IMR-90 (cell line): ENCODE measurements around the gene TMEM101.

Source experiments
- CEBPB ChIP-seq: IDR thresholded peaks from 2 replicates; pipeline ENCODE4 v1.6.1; 2012; ENCODE audit warnings: low read depth, low read length, improper control_type of control experiment
- CHD1 ChIP-seq: IDR thresholded peaks from 2 replicates; pipeline ENCODE4 v1.6.1; 2012; ENCODE audit warnings: low read depth, low read length, improper control_type of control experiment
- CTCF ChIP-seq: conservative IDR thresholded peaks from 2 replicates; pipeline ENCODE4 v1.5.1; 2012; ENCODE audit warnings: mild to moderate bottlenecking, low read depth, low read length, improper control_type of control experiment
- ELK1 ChIP-seq: fragments of 150-350 bp; IDR thresholded peaks from 2 replicates; pipeline ENCODE4 v1.6.1; 2016; ENCODE audit warnings: low read depth, mild to moderate bottlenecking, low read length, moderate library complexity, borderline replicate concordance
- MAZ ChIP-seq: IDR thresholded peaks from 2 replicates; pipeline ENCODE4 v1.6.1; 2012; ENCODE audit warnings: low read depth, mild to moderate bottlenecking, low read length, improper control_type of control experiment, moderate library complexity, borderline replicate concordance
- MXI1 ChIP-seq: IDR thresholded peaks from 2 replicates; pipeline ENCODE4 v1.6.1; 2012; ENCODE audit warnings: low read depth, mild to moderate bottlenecking, low read length, moderate library complexity, borderline replicate concordance
- POLR2A ChIP-seq: IDR thresholded peaks from 2 replicates; pipeline ENCODE4 v1.6.1; 2012; ENCODE audit warnings: mild to moderate bottlenecking, low read depth, low read length
- RAD21 ChIP-seq: IDR thresholded peaks from 2 replicates; pipeline ENCODE4 v1.6.1; 2012; ENCODE audit warnings: low read length, improper control_type of control experiment
- SMC3 ChIP-seq: fragments of 150-350 bp; IDR thresholded peaks from 2 replicates; pipeline ENCODE4 v1.6.1; 2016; ENCODE audit warnings: low read depth, mild to moderate bottlenecking, antibody characterized with exemption, low read length, moderate library complexity
- USF2 ChIP-seq: fragments of 150-350 bp; IDR thresholded peaks from 2 replicates; pipeline ENCODE4 v1.6.1; 2017; ENCODE audit warnings: mild to moderate bottlenecking, antibody characterized with exemption, low read length, low read depth

- TF ChIP-seq CTCF, result no peak
- TF ChIP-seq MXI1, result no peak
- no peak for TF ChIP-seq SMC3
- TF ChIP-seq POLR2A, result no peak
- TF ChIP-seq ELK1, result no peak
- no peak for TF ChIP-seq CHD1
- TF ChIP-seq USF2, result no peak
- TF ChIP-seq MAZ, result no peak
- no peak for TF ChIP-seq RAD21
- TF ChIP-seq CEBPB, result no peak
Observed at GRCh38 chr17:43961954-43962353, 52.8 kb downstream of the TMEM101 start.
